Colonic mucosa (tissue), 4 donors: Measurements from ENCODE around the gene ADGRD1. TPM values are rescaled to one million over a fixed set of nuclear protein-coding genes. Genes with fewer than 3 reads are reported as not detected.

Experiments used
- DNase-seq: peaks from one replicate; pipeline ENCODE4 v3.0.0-alpha.2; 2020
- H3K27ac ChIP-seq: fragments of 200-600 bp; one replicate; pipeline ENCODE4 v1.8.0; 2021
- H3K27me3 ChIP-seq: fragments of 200-600 bp; one replicate; pipeline ENCODE4 v1.8.0; 2021
- H3K36me3 ChIP-seq: fragments of 200-600 bp; one replicate; pipeline ENCODE4 v1.8.0; 2021
- H3K4me1 ChIP-seq: fragments of 200-600 bp; one replicate; pipeline ENCODE4 v1.8.0; 2021; ENCODE audit warnings: mild to moderate bottlenecking
- H3K4me3 ChIP-seq: fragments of 200-600 bp; one replicate; pipeline ENCODE4 v1.8.0; 2021
- H3K9ac ChIP-seq, 2 donors: one replicate each; pipeline ENCODE4 v1.7.0; 2013; ENCODE audit warnings: control low read depth in 2 of 2, low read depth in 2 of 2, low read length in 2 of 2
- H3K9me3 ChIP-seq: fragments of 200-600 bp; one replicate; pipeline ENCODE4 v1.8.0; 2021
- CTCF ChIP-seq: fragments of 200-600 bp; IDR thresholded peaks from one replicate; pipeline ENCODE4 v1.8.0; 2022; ENCODE audit warnings: antibody characterized with exemption, mild to moderate bottlenecking
- intact Hi-C: fragments of 100-400 bp; cut with DNase I; formaldehyde crosslinking; loops from one replicate; pipeline ENCODE4 v1.14.1; 2022
- total RNA-seq, 2 donors: library from RNA; stranded (reverse); fragmentation: NEBNext Ultra II Directional in 1 of 2; extraction: Animal tissue kit (Norgen Biotek cat#: 25700) in 1 of 2; gene quantifications; one replicate each; pipeline ENCODE4 v1.2.1, GENCODE V29; 2021
- donor health status: healthy.
- donor health status: DM: no; HTN: no; CAD: no.
- donor health status: DM: no; HTN: no; CAD: no.

The ADGRD1 gene
- total RNA-seq, 2 donors from 2014 or later: 3.5 to 3.6 TPM

GRCh38 chr12:131015581-131016337 lies 62.1 kb downstream of the ADGRD1 start:
- no peak for TF ChIP-seq CTCF
- Histone ChIP-seq H3K9me3 (no peaks in the 10 kb centered on the region), H3K27ac (no peak overlapping the region), H3K36me3 (no peaks in the 10 kb centered on the region), H3K4me3 (no peak overlapping the region), H3K27me3 (no peaks in the 10 kb centered on the region), H3K9ac (no peak overlapping the region), H3K4me1 (no peaks in the 10 kb centered on the region)
- no peak for DNase-seq
- intact Hi-C loops: no loop called here

GRCh38 chr12:131017477-131017991 lies 63.8 kb downstream of the ADGRD1 start:
- H3K4me1 ChIP-seq: no peaks in the 10 kb centered on the region
- no peak for TF ChIP-seq CTCF
- intact Hi-C loops: no loop called here
- no peak overlapping the region for H3K9ac ChIP-seq
- no peak overlapping the region for H3K27ac ChIP-seq
- H3K36me3 ChIP-seq: no peaks in the 10 kb centered on the region
- DNase-seq: no peak
- no peaks in the 10 kb centered on the region for H3K9me3 ChIP-seq
- H3K4me3 ChIP-seq: no peak overlapping the region
- no peaks in the 10 kb centered on the region for H3K27me3 ChIP-seq

GRCh38 chr12:131018019-131018620 lies 64.4 kb downstream of the ADGRD1 start:
- Histone ChIP-seq H3K27me3 (no peaks in the 10 kb centered on the region), H3K36me3 (no peaks in the 10 kb centered on the region), H3K9me3 (no peaks in the 10 kb centered on the region), H3K9ac (no peak overlapping the region), H3K4me1 (no peaks in the 10 kb centered on the region), H3K4me3 (no peak overlapping the region), H3K27ac (no peak overlapping the region)
- TF ChIP-seq CTCF: no peak
- DNase-seq: no peak
- intact Hi-C loops: no loop called here

GRCh38 chr12:131018808-131019397 lies 65.2 kb downstream of the ADGRD1 start:
- TF ChIP-seq CTCF: no peak
- Histone ChIP-seq H3K27ac (no peak overlapping the region), H3K4me3 (no peak overlapping the region), H3K9ac (no peak overlapping the region), H3K4me1 (no peaks in the 10 kb centered on the region), H3K9me3 (no peaks in the 10 kb centered on the region), H3K27me3 (no peaks in the 10 kb centered on the region), H3K36me3 (no peaks in the 10 kb centered on the region)
- intact Hi-C loops: no loop called here
- no peak for DNase-seq

GRCh38 chr12:131020326-131021153 lies 66.8 kb downstream of the ADGRD1 start:
- Histone ChIP-seq H3K36me3 (no peaks in the 10 kb centered on the region), H3K4me1 (no peaks in the 10 kb centered on the region), H3K4me3 (no peak overlapping the region), H3K27me3 (no peaks in the 10 kb centered on the region), H3K27ac (no peak overlapping the region), H3K9ac (no peak overlapping the region), H3K9me3 (no peaks in the 10 kb centered on the region)
- no peak for TF ChIP-seq CTCF
- intact Hi-C loops: no loop called here
- DNase-seq: no peak
